SK-N-SH (cell line): ENCODE data around the gene BANF1. TPM values are rescaled to one million over a fixed set of nuclear protein-coding genes. Genes with fewer than 3 reads are reported as not detected.
A peak's percentile ranks its signal among the peaks of the same experiment; 100 is the strongest.

ENCODE experiments used
- CTCF ChIA-PET: fragments of 300-600, 350-600 bp; formaldehyde crosslinking; extraction: SDS; loops from one replicate; lab custom pipeline; 2021; lab: Yijun Ruan, JAX
- POLR2A ChIA-PET: fragments of 350-600 bp; sonication (Branson Sonifier 250); formaldehyde crosslinking; extraction: SDS; loops from one replicate; lab custom pipeline; 2020; ENCODE audit warnings: antibody characterized with exemption, inconsistent platforms; lab: Yijun Ruan, JAX
- DNase-seq: peaks from one replicate; pipeline ENCODE4 v3.0.0; 2012
- H2AFZ ChIP-seq: fragments of 200-600 bp; sonication (generic); 2 replicates; pipeline ENCODE4 v1.8.1; 2016; ENCODE audit warnings: antibody characterized with exemption, mild to moderate bottlenecking, low read depth
- H3F3A ChIP-seq: fragments of 200-600 bp; sonication (generic); replicated peaks from 2 replicates; pipeline ENCODE3; 2016; ENCODE audit warnings: antibody characterized with exemption, mild to moderate bottlenecking; ENCODE audit not compliant: insufficient read depth
- H3K27ac ChIP-seq, 2 experiments: fragments of 200-500 bp in 1 of 2; fragments of 200-600 bp in 1 of 2; sonication (Bioruptor generic) in 1 of 2; sonication (generic), shearing (Covaris generic) in 1 of 2; 2 replicates each; pipeline versions ENCODE4 v1.5.1 to v1.6.1; 2014 to 2016; ENCODE audit warnings: low read depth in 2 of 2, inconsistent platforms in 1 of 2, low read length in 1 of 2, mild to moderate bottlenecking in 1 of 2, mixed read lengths in 1 of 2
- H3K27me3 ChIP-seq: fragments of 200-600 bp; sonication (generic), shearing (Covaris generic); 2 replicates; pipeline ENCODE4 v1.6.1; 2016; ENCODE audit warnings: mixed run types; ENCODE audit not compliant: insufficient read depth
- H3K36me3 ChIP-seq, 2 experiments: fragments of 200-500 bp in 1 of 2; fragments of 200-600 bp in 1 of 2; sonication (Bioruptor generic) in 1 of 2; sonication (generic) in 1 of 2; replicated peaks in 1 of 2; 2 replicates each; pipeline versions ENCODE3 to v1.5.1; 2014 to 2016; ENCODE audit warnings: low read length in 1 of 2, mild to moderate bottlenecking in 1 of 2; ENCODE audit not compliant: insufficient read depth in 2 of 2, control insufficient read depth in 1 of 2
- H3K4me1 ChIP-seq, 2 experiments: fragments of 200-500 bp in 1 of 2; fragments of 200-600 bp in 1 of 2; sonication (Bioruptor generic) in 1 of 2; sonication (generic), shearing (Covaris generic) in 1 of 2; 2 replicates each; pipeline versions ENCODE4 v1.5.1 to v1.6.1; 2014 to 2016; ENCODE audit warnings: low read depth in 1 of 2, low read length in 1 of 2, mixed run types in 1 of 2; ENCODE audit not compliant: insufficient read depth in 2 of 2, control insufficient read depth in 1 of 2
- H3K4me2 ChIP-seq: fragments of 200-600 bp; sonication (generic), shearing (Covaris generic); 2 replicates; pipeline ENCODE4 v1.6.1; 2017; ENCODE audit warnings: mixed run types
- H3K4me3 ChIP-seq, 2 experiments: fragments of 200-500 bp in 1 of 2; fragments of 200-600 bp in 1 of 2; sonication (Bioruptor generic) in 1 of 2; sonication (generic), shearing (Covaris generic) in 1 of 2; 2 replicates each; pipeline versions ENCODE4 v1.5.1 to v1.8.1; 2014 to 2016; ENCODE audit warnings: low read depth in 2 of 2, inconsistent platforms in 1 of 2, low read length in 1 of 2, mild to moderate bottlenecking in 1 of 2, mixed read lengths in 1 of 2, moderate library complexity in 1 of 2
- H3K79me2 ChIP-seq: fragments of 200-600 bp; sonication (generic); 2 replicates; pipeline ENCODE4 v1.8.1; 2017; ENCODE audit warnings: mild to moderate bottlenecking; ENCODE audit not compliant: insufficient read depth
- H3K9ac ChIP-seq: fragments of 200-600 bp; sonication (generic); 2 replicates; pipeline ENCODE4 v1.6.1; 2017; ENCODE audit warnings: mixed run types
- H3K9me2 ChIP-seq: fragments of 200-600 bp; sonication (generic); 2 replicates; pipeline ENCODE4 v1.6.1; 2017; ENCODE audit warnings: mixed run types
- H3K9me3 ChIP-seq: fragments of 200-600 bp; sonication (generic); 2 replicates; pipeline ENCODE4 v1.6.1; 2017; ENCODE audit warnings: mixed run types, mild to moderate bottlenecking, moderate library complexity
- H4K20me1 ChIP-seq: fragments of 200-600 bp; sonication (generic); 2 replicates; pipeline ENCODE4 v1.6.1; 2017; ENCODE audit warnings: mild to moderate bottlenecking, mixed run types; ENCODE audit not compliant: insufficient read depth
- CTCF ChIP-seq: fragments of 200-600 bp; sonication (generic); IDR thresholded peaks from 2 replicates; pipeline ENCODE4 v1.6.1; 2017; ENCODE audit warnings: antibody characterized with exemption, mild to moderate bottlenecking, moderate library complexity
- FOSL2 ChIP-seq: IDR thresholded peaks from 2 replicates; pipeline ENCODE4 v1.4.0; 2012; ENCODE audit warnings: low read depth, mild to moderate bottlenecking, moderate library complexity, borderline replicate concordance
- GABPA ChIP-seq: IDR thresholded peaks from 2 replicates; pipeline ENCODE4 v1.4.0; 2012; ENCODE audit warnings: low read depth, mild to moderate bottlenecking
- GATA2 ChIP-seq: sonication (generic); formaldehyde crosslinking; IDR thresholded peaks from 2 replicates; pipeline ENCODE4 v1.5.0; 2020; ENCODE audit warnings: mild to moderate bottlenecking, missing genetic modification reagents
- JUND ChIP-seq: IDR thresholded peaks from 2 replicates; pipeline ENCODE4 v1.4.0; 2012
- MXI1 ChIP-seq: IDR thresholded peaks from 2 replicates; pipeline ENCODE4 v1.6.1; 2012; ENCODE audit warnings: mild to moderate bottlenecking, low read depth, low read length, improper control_type of control experiment
- NFIC ChIP-seq: IDR thresholded peaks from 2 replicates; pipeline ENCODE4 v1.4.0; 2012; ENCODE audit warnings: borderline replicate concordance
- NRF1 ChIP-seq: IDR thresholded peaks from 2 replicates; pipeline ENCODE4 v1.6.1; 2012; ENCODE audit warnings: low read depth, mild to moderate bottlenecking, low read length
- PBX3 ChIP-seq: IDR thresholded peaks from 2 replicates; pipeline ENCODE4; 2012
- RAD21 ChIP-seq: IDR thresholded peaks from 2 replicates; pipeline ENCODE4 v1.6.1; 2012; ENCODE audit warnings: mild to moderate bottlenecking, low read length
- REST ChIP-seq: IDR thresholded peaks from 2 replicates; pipeline ENCODE4 v1.6.1; 2012; ENCODE audit warnings: mild to moderate bottlenecking, low read depth, low read length, moderate library complexity
- RFX5 ChIP-seq: IDR thresholded peaks from 2 replicates; pipeline ENCODE4 v1.6.1; 2012; ENCODE audit warnings: mild to moderate bottlenecking, improper control_type of control experiment, low read length
- TAF1 ChIP-seq: IDR thresholded peaks from 2 replicates; pipeline ENCODE4 v1.6.1; 2012; ENCODE audit warnings: low read depth, mild to moderate bottlenecking, low read length, moderate library complexity, borderline replicate concordance
- USF1 ChIP-seq: IDR thresholded peaks from 2 replicates; pipeline ENCODE4 v1.4.0; 2012; ENCODE audit warnings: low read depth, borderline replicate concordance
- YY1 ChIP-seq: IDR thresholded peaks from 2 replicates; pipeline ENCODE4 v1.4.0; 2012; ENCODE audit warnings: low read depth, mild to moderate bottlenecking
- WGBS: methylation state at CpG from one replicate; pipeline ENCODE4 v1.1.6; 2017; ENCODE audit warnings: low lambda C conversion rate; 5-methylcytosine and 5-hydroxymethylcytosine counted together
- polyA plus RNA-seq, 3 experiments: library from polyadenylated mRNA; depleted of rRNA; stranded (reverse); fragments of >200 nt; gene quantifications; 2 replicates each; pipeline ENCODE4 v1.2.3, GENCODE V29; 2012

Gene BANF1
- polyA plus RNA-seq, 1 of the 3 experiments (the other 2 are of a cell fraction) = 382 TPM

GRCh38 chr11:66050581-66051231 is 48.4 kb downstream of the BANF1 start:
- peak; percentile 18; the same call in 1 of the 2 replicates for TF ChIP-seq CTCF
- no peak for TF ChIP-seq GABPA
- peaks cover 36% of the 10 kb centered on the region for H3K79me2 ChIP-seq
- peak overlapping the region; percentile 81 to 94 for H3K27ac ChIP-seq
- H3K4me1 ChIP-seq = peaks cover 15 to 41% of the 10 kb centered on the region in 2 experiments; a peak in 2 of 4 replicates
- CTCF ChIA-PET = interaction anchor here (0.7 to 6.7 kb wide), 5 partner anchors 17 to 166 kb away, joined by 3 to 101 read pairs (median 3); partner anchors contain the start of genes BANF1, EIF1AD and PACS1
- peak; percentile 46 for DNase-seq
- no peak overlapping the region; the same call in 1 of the 2 replicates for H2AFZ ChIP-seq
- H3K4me2 ChIP-seq = peak overlapping the region; percentile 86
- no peak overlapping the region for H3K4me3 ChIP-seq
- peak overlapping the region; percentile 95; the same call in 1 of the 2 replicates for H3K9ac ChIP-seq
- 96% methylated on average over 5 of the region's 5 CpGs for WGBS
- no peaks in the 10 kb centered on the region for H3K9me3 ChIP-seq
- POLR2A ChIA-PET = interaction anchor here (2.4 kb wide), 1 partner anchor 48 kb away, joined by 8 read pairs; the partner anchor contains the start of gene BANF1
- H3K27me3 ChIP-seq = no peaks in the 10 kb centered on the region
- peaks cover 4% of the 10 kb centered on the region for H3F3A ChIP-seq
- peaks cover 14 to 23% of the 10 kb centered on the region in 2 experiments for H3K36me3 ChIP-seq
- no peaks in the 10 kb centered on the region for H4K20me1 ChIP-seq
- no peaks in the 10 kb centered on the region for H3K9me2 ChIP-seq

DNA sequence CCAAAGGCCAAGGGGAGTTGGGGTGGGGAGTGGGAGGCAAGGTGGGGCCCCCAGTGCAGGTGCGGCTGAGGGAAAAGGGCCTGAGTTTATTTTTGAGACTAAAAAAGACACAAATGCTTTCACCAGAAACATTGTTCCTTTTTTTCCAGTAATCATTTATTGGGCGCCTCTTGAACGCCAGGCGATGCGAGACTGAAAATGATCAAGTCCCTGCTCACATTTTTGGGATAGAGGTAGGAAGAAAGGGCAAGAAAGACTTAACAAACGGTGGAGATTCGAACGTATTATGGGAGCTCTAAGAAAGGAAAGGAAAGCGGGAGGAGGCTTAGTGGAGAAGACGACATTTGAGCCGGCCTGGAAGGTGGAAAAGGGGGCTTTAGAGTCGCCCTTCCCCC is 49.1 kb downstream of the BANF1 start:
- peak overlapping the region; percentile 95 for H3K9ac ChIP-seq
- no peaks in the 10 kb centered on the region for H4K20me1 ChIP-seq
- TF ChIP-seq NRF1 (no peak), JUND (no peak), PBX3 (no peak), USF1 (no peak), MXI1 (no peak), YY1 (no peak), GATA2 (CRISPR knock-in tag) (no peak), RFX5 (no peak), TAF1 (no peak), REST (no peak), FOSL2 (no peak), RAD21 (no peak), NFIC (no peak)
- H3F3A ChIP-seq = no peaks in the 10 kb centered on the region
- peak overlapping the region; percentile 81 to 94 for H3K27ac ChIP-seq
- 52% methylated on average over 12 of the region's 12 CpGs for WGBS
- no peaks in the 10 kb centered on the region for H3K9me2 ChIP-seq
- peak overlapping the region; percentile 63 for H2AFZ ChIP-seq
- DNase-seq = no peak
- peaks cover 20 to 30% of the 10 kb centered on the region in 2 experiments for H3K36me3 ChIP-seq
- peaks cover 42% of the 10 kb centered on the region for H3K79me2 ChIP-seq
- H3K4me3 ChIP-seq = peak overlapping the region; percentile 90 to 99
- H3K27me3 ChIP-seq = no peaks in the 10 kb centered on the region
- H3K4me2 ChIP-seq = peak overlapping the region; percentile 86
- ChIA-PET POLR2A (interaction anchor here (1.3 to 2.4 kb wide), 3 partner anchors 9 to 48 kb away, joined by 3 to 8 read pairs (median 6); partner anchors contain the start of gene BANF1), CTCF (interaction anchor here (0.7 to 6.7 kb wide), 8 partner anchors 12 to 167 kb away, joined by 3 to 101 read pairs (median 5); partner anchors contain the start of genes BANF1, EIF1AD and PACS1)
- H3K9me3 ChIP-seq = no peaks in the 10 kb centered on the region
- H3K4me1 ChIP-seq = peaks cover 15 to 40% of the 10 kb centered on the region in 2 experiments; a peak in 2 of 4 replicates
